ENCODE results near the gene WIPF1. TPM values are rescaled to one million over a fixed set of nuclear protein-coding genes. Genes with fewer than 3 reads are reported as not detected.

The WIPF1 gene
- total and polyA plus RNA-seq, 4 donors, result 18.5 to 64.1 (median 49.0) TPM

GRCh38 chr2:174589334-174589733 is 8.3 kb downstream of the WIPF1 start:
- H3K36me3 ChIP-seq (ENCODE audit: control insufficient read depth in 4 of 4, insufficient read depth in 4 of 4, low read length in 4 of 4), result peaks cover 0 to 3% (median 0%) of the 10 kb centered on the region in 4 donors
- no peak for TF ChIP-seq CTCF (IDR thresholded peaks at IDR 0.05; ENCODE audit: control extremely low read depth, extremely low read depth)
- no peaks in the 10 kb centered on the region for H3K9me3 ChIP-seq (ENCODE audit: control insufficient read depth in 4 of 4, insufficient read depth in 3 of 4, low read length in 3 of 4)
- no peak overlapping the region for H3K27ac ChIP-seq (ENCODE audit: low read depth in 1 of 2, low read length in 1 of 2)
- H3K9ac ChIP-seq (ENCODE audit: insufficient read depth in 1 of 2, low read length in 2 of 2), result no peak overlapping the region
- ATAC-seq (ENCODE audit: insufficient read depth, low FRiP score) (no peak), DNase-seq (peak in 1 of 3 donors; percentile 30)
- H3K27me3 ChIP-seq (ENCODE audit: control insufficient read depth in 3 of 3, insufficient read depth in 3 of 3, low read length in 2 of 3), result no peaks in the 10 kb centered on the region
- peaks cover 0 to 13% (median 8%) of the 10 kb centered on the region in 5 donors for H3K4me1 ChIP-seq (ENCODE audit: control insufficient read depth in 5 of 5, insufficient read depth in 5 of 5, low read length in 5 of 5)
- H3K4me3 ChIP-seq, result no peak overlapping the region
- WGBS, 2 donors, result 78 to 84% methylated on average over 2 of the region's 2 CpGs

GRCh38 chr2:174588463-174588862 is 9.1 kb downstream of the WIPF1 start:
- ATAC-seq (ENCODE audit: insufficient read depth, low FRiP score), result no peak
- Histone ChIP-seq H3K9me3 (ENCODE audit: control insufficient read depth in 4 of 4, insufficient read depth in 3 of 4, low read length in 3 of 4) (no peaks in the 10 kb centered on the region), H3K4me3 (no peak overlapping the region), H3K27ac (ENCODE audit: low read depth in 1 of 2, low read length in 1 of 2) (no peak overlapping the region), H3K36me3 (ENCODE audit: control insufficient read depth in 4 of 4, insufficient read depth in 4 of 4, low read length in 4 of 4) (peaks cover 0 to 4% (median 0%) of the 10 kb centered on the region in 4 donors), H3K9ac (ENCODE audit: insufficient read depth in 1 of 2, low read length in 2 of 2) (no peak overlapping the region), H3K27me3 (ENCODE audit: control insufficient read depth in 3 of 3, insufficient read depth in 3 of 3, low read length in 2 of 3) (no peaks in the 10 kb centered on the region), H3K4me1 (ENCODE audit: control insufficient read depth in 5 of 5, insufficient read depth in 5 of 5, low read length in 5 of 5) (peaks cover 0 to 13% (median 8%) of the 10 kb centered on the region in 5 donors)
- no peak for DNase-seq
- TF ChIP-seq CTCF (IDR thresholded peaks at IDR 0.05; ENCODE audit: control extremely low read depth, extremely low read depth), result no peak
- WGBS, 2 donors, result 89 to 93% methylated on average over 2 of the region's 2 CpGs

GRCh38 chr2:174587579-174587978 is 10.0 kb downstream of the WIPF1 start:
- 92 to 95% methylated on average over 4 of the region's 4 CpGs for WGBS, 2 donors
- no peak overlapping the region for H3K9ac ChIP-seq (ENCODE audit: insufficient read depth in 1 of 2, low read length in 2 of 2)
- H3K27me3 ChIP-seq (ENCODE audit: control insufficient read depth in 3 of 3, insufficient read depth in 3 of 3, low read length in 2 of 3), result no peaks in the 10 kb centered on the region
- no peak for DNase-seq
- ATAC-seq (ENCODE audit: insufficient read depth, low FRiP score), result no peak
- H3K36me3 ChIP-seq (ENCODE audit: control insufficient read depth in 4 of 4, insufficient read depth in 4 of 4, low read length in 4 of 4), result peaks cover 0 to 4% (median 2%) of the 10 kb centered on the region in 4 donors
- H3K27ac ChIP-seq (ENCODE audit: low read depth in 1 of 2, low read length in 1 of 2), result no peak overlapping the region
- no peak overlapping the region for H3K4me3 ChIP-seq
- H3K9me3 ChIP-seq (ENCODE audit: control insufficient read depth in 4 of 4, insufficient read depth in 3 of 4, low read length in 3 of 4), result no peaks in the 10 kb centered on the region
- TF ChIP-seq CTCF (IDR thresholded peaks at IDR 0.05; ENCODE audit: control extremely low read depth, extremely low read depth), result no peak
- H3K4me1 ChIP-seq (ENCODE audit: control insufficient read depth in 5 of 5, insufficient read depth in 5 of 5, low read length in 5 of 5), result peaks cover 0 to 13% (median 8%) of the 10 kb centered on the region in 5 donors
